ENCODE data around the gene SMIM12. TPM values are rescaled to one million over a fixed set of nuclear protein-coding genes. Genes with fewer than 3 reads are reported as not detected.

SMIM12 gene, protein sequence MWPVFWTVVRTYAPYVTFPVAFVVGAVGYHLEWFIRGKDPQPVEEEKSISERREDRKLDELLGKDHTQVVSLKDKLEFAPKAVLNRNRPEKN
- total RNA-seq: 15.1 and 25.4 TPM in 2 replicates

DNA sequence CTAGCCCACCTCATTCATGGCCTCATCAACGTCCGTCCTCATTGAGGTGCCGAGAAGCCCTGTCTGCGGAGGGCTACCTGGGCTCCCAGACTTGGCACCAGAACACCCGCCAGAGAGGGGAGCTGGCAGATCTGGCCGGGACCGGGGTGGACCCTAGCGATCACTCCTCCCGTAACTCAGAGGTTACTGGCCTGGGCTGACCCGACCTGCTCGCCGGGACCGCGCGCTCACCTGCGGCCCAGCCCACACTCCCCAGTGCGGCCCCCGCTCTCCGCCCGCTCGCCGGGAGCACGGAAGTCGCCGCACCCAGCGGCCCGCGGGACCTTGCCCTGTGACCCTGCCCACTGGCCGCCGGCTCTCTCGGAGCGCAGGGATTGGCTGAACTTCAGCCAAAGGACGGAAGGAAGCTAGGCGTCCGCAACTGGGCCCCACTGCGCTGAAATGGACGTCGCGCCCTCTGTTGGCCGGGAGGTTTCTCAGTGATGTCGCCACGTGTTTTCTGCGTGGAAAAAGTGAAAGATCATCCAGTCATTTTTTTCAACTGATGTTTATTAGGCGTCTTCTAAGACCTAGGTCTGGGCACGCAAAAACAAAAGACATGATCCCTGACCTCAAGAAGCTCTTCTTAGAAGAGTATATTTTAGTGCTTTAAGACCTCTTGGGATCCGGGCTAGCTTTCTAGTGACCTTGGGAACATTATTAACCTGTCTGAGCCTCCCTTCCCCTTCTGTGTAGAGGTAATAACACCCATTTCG, at the start of gene SMIM12:
Gene SMIM12 (minus strand): TSS at position 304 of the 755 bp plus-strand sequence. CDS start 3,772 bp downstream, outside the sequence.

Other genes with a start within 250 kb of the SMIM12 start
- gene GJB5, start 104.7 kb downstream of the SMIM12 start, total RNA-seq: 0.09 and 0.14 TPM in 2 replicates
- gene GJB4, start 100.0 kb downstream of the SMIM12 start, total RNA-seq: not detected in 2 replicates
- not detected in 2 replicates for gene GJB3, start 78.5 kb downstream of the SMIM12 start, total RNA-seq
- 0.18 TPM in 1 of 2 replicates, not detected in the other for gene GJA4, start 66.8 kb downstream of the SMIM12 start, total RNA-seq
- gene DLGAP3, start 69.9 kb upstream of the SMIM12 start, total RNA-seq: under 0.01 TPM in 2 replicates
- gene TMEM35B, start 125.6 kb upstream of the SMIM12 start, total RNA-seq: 36.6 and 40.2 TPM in 2 replicates
- gene ZMYM6, start 172.2 kb upstream of the SMIM12 start, total RNA-seq: 11.8 and 12.7 TPM in 2 replicates
- 11.2 and 13.2 TPM in 2 replicates for gene ZMYM1, start 219.6 kb upstream of the SMIM12 start, total RNA-seq

Measured in smooth muscle cell of bladder (primary cell).